ENCODE results near the gene TSHZ2. TPM values are rescaled to one million over a fixed set of nuclear protein-coding genes. Genes with fewer than 3 reads are reported as not detected.
"Not testable (repeated sequence)": the region's sequence is repeated elsewhere in the genome, so short reads cannot be mapped to it uniquely, and the experiment has no call there.

Gene TSHZ2
- total RNA-seq, 2 donors from 2014 or later, result 29.1 to 30.7 TPM

DNA sequence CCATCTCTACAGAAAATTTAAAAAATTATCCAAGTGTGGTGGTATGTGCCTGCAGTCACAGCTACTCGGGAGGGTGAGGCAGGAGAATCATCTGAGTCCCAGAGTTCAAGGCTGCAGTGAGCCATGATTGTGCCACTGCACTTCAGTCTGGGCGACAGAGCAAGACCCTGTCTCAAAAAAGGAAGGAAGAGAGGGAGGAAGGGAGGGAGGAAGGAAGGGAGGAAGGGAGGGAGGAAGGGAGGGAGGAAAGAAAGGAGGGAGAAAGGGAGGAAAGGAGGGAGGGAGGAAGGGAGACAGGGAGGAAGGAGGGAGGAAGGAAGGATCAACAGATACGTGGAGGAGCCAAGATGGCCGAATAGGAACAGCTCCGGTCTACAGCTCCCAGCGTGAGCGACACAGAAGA, 531.4 kb downstream of the TSHZ2 start:
- H3K4me1 Mint-ChIP-seq, result no peaks in the 10 kb centered on the region
- no peak for DNase-seq
- no peaks in the 10 kb centered on the region for H3K36me3 Mint-ChIP-seq (ENCODE audit: low read depth)
- H3K4me3 Mint-ChIP-seq, result no peak overlapping the region
- no peaks in the 10 kb centered on the region for H3K27me3 Mint-ChIP-seq
- no peak for ATAC-seq
- no peaks in the 10 kb centered on the region for H3K9me3 ChIP-seq (ENCODE audit: control insufficient read depth, low read length, poor library complexity, severe bottlenecking)
- no peak overlapping the region for H3K27ac Mint-ChIP-seq

DNA sequence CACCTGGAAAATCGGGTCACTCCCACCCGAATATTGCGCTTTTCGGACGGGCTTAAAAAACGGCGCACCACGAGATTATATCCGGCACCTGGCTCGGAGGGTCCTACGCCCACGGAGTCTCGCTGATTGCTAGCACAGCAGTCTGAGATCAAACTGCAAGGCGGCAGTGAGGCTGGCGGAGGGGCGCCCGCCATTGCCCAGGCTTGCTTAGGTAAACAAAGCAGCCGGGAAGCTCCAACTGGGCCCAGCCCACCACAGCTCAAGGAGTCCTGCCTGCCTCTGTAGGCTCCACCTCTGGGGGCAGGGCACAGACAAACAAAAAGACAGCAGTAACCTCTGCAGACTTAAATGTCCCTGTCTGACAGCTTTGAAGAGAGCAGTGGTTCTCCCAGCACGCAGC, 531.9 kb downstream of the TSHZ2 start:
- not testable (repeated sequence) for H3K36me3 Mint-ChIP-seq (ENCODE audit: low read depth); ATAC-seq; DNase-seq; H3K9me3 ChIP-seq (ENCODE audit: control insufficient read depth, low read length, poor library complexity, severe bottlenecking); H3K27me3 Mint-ChIP-seq; H3K4me3 Mint-ChIP-seq; H3K4me1 Mint-ChIP-seq; H3K27ac Mint-ChIP-seq

DNA sequence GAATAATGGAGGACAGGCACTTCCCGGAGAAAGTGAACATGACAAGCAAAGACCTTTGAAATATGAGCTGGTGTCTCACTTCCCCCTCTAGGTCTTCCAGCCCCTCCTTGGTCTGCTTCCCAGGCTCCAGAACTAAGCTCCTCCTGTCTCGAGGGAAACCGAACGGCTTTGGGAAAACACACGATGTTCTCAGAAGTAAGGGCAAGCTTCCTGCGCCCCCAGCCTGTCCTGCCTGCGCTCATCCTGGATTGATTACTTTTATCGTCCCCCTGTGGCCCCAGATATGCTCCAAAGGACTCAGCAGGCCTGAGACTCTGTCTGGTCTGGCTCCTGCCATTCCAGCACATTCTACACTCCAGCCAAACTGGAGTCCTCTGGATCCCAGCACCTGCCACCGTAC, 538.1 kb downstream of the TSHZ2 start:
- no peak overlapping the region for H3K27ac Mint-ChIP-seq
- DNase-seq, result no peak
- no peaks in the 10 kb centered on the region for H3K4me1 Mint-ChIP-seq
- no peaks in the 10 kb centered on the region for H3K27me3 Mint-ChIP-seq
- no peak overlapping the region for H3K4me3 Mint-ChIP-seq
- H3K36me3 Mint-ChIP-seq (ENCODE audit: low read depth), result no peaks in the 10 kb centered on the region
- H3K9me3 ChIP-seq (ENCODE audit: control insufficient read depth, low read length, poor library complexity, severe bottlenecking), result no peaks in the 10 kb centered on the region
- ATAC-seq, result no peak

- no peak for DNase-seq
- no peak for ATAC-seq
- H3K4me1 Mint-ChIP-seq, result no peaks in the 10 kb centered on the region
- no peaks in the 10 kb centered on the region for H3K9me3 ChIP-seq (ENCODE audit: control insufficient read depth, low read length, poor library complexity, severe bottlenecking)
- no peaks in the 10 kb centered on the region for H3K36me3 Mint-ChIP-seq (ENCODE audit: low read depth)
- no peak overlapping the region for H3K27ac Mint-ChIP-seq
- no peaks in the 10 kb centered on the region for H3K27me3 Mint-ChIP-seq
- no peak overlapping the region for H3K4me3 Mint-ChIP-seq
Measured at GRCh38 chr20:53510704-53511103, 538.5 kb downstream of the TSHZ2 start.

GRCh38 chr20:53512076-53512475, 539.9 kb downstream of the TSHZ2 start:
- Mint-ChIP-seq H3K36me3 (ENCODE audit: low read depth) (no peaks in the 10 kb centered on the region), H3K4me3 (no peak overlapping the region), H3K27ac (peak overlapping the region; percentile 19), H3K27me3 (no peaks in the 10 kb centered on the region), H3K4me1 (no peaks in the 10 kb centered on the region)
- no peak for DNase-seq
- no peaks in the 10 kb centered on the region for H3K9me3 ChIP-seq (ENCODE audit: control insufficient read depth, low read length, poor library complexity, severe bottlenecking)
- no peak for ATAC-seq

- Mint-ChIP-seq H3K4me3 (no peak overlapping the region), H3K4me1 (no peaks in the 10 kb centered on the region), H3K27ac (no peak overlapping the region), H3K36me3 (ENCODE audit: low read depth) (no peaks in the 10 kb centered on the region), H3K27me3 (no peaks in the 10 kb centered on the region)
- ATAC-seq (no peak), DNase-seq (no peak)
- H3K9me3 ChIP-seq (ENCODE audit: control insufficient read depth, low read length, poor library complexity, severe bottlenecking), result no peaks in the 10 kb centered on the region
Measured at GRCh38 chr20:53513168-53513488, 541.0 kb downstream of the TSHZ2 start.

GRCh38 chr20:53513489-53514298, 541.5 kb downstream of the TSHZ2 start:
- no peaks in the 10 kb centered on the region for H3K4me1 Mint-ChIP-seq
- no peak overlapping the region for H3K27ac Mint-ChIP-seq
- DNase-seq (no peak), ATAC-seq (no peak)
- H3K4me3 Mint-ChIP-seq, result no peak overlapping the region
- H3K36me3 Mint-ChIP-seq (ENCODE audit: low read depth), result no peaks in the 10 kb centered on the region
- no peaks in the 10 kb centered on the region for H3K27me3 Mint-ChIP-seq
- H3K9me3 ChIP-seq (ENCODE audit: control insufficient read depth, low read length, poor library complexity, severe bottlenecking), result no peaks in the 10 kb centered on the region

DNA sequence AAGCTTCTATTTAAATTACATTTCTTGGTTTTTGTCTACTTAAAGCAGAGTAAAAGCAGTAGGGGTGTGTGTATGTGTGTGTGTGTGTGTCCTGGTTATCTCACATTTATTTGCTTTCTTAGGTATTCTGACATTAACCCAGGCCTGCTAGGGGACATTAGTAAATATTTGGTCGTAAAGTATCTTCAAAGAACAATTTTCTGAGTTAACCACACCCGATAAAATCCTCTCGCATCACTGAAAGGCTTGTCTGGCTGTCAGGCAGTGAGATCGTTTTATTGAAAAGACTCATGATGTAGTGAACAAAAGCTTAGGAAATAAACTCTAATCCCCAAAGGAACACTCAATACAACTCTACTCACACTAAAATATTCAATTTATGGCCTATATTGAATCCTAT, 543.6 kb downstream of the TSHZ2 start:
- Mint-ChIP-seq H3K27me3 (no peaks in the 10 kb centered on the region), H3K36me3 (ENCODE audit: low read depth) (no peaks in the 10 kb centered on the region), H3K27ac (no peak overlapping the region), H3K4me3 (no peak overlapping the region), H3K4me1 (no peaks in the 10 kb centered on the region)
- no peak for ATAC-seq
- H3K9me3 ChIP-seq (ENCODE audit: control insufficient read depth, low read length, poor library complexity, severe bottlenecking), result no peaks in the 10 kb centered on the region
- no peak for DNase-seq

- no peak for DNase-seq
- no peaks in the 10 kb centered on the region for H3K9me3 ChIP-seq (ENCODE audit: control insufficient read depth, low read length, poor library complexity, severe bottlenecking)
- no peaks in the 10 kb centered on the region for H3K4me1 Mint-ChIP-seq
- H3K4me3 Mint-ChIP-seq, result no peak overlapping the region
- ATAC-seq, result no peak
- no peaks in the 10 kb centered on the region for H3K36me3 Mint-ChIP-seq (ENCODE audit: low read depth)
- no peak overlapping the region for H3K27ac Mint-ChIP-seq
- H3K27me3 Mint-ChIP-seq, result no peaks in the 10 kb centered on the region
Measured at GRCh38 chr20:53517146-53517545, 545.0 kb downstream of the TSHZ2 start.

GRCh38 chr20:53521421-53521820, 549.3 kb downstream of the TSHZ2 start:
- H3K36me3 Mint-ChIP-seq (ENCODE audit: low read depth); H3K4me3 Mint-ChIP-seq; H3K9me3 ChIP-seq (ENCODE audit: control insufficient read depth, low read length, poor library complexity, severe bottlenecking); H3K27me3 Mint-ChIP-seq; ATAC-seq; DNase-seq; H3K4me1 Mint-ChIP-seq; H3K27ac Mint-ChIP-seq: not testable (repeated sequence)

- peaks cover 4% of the 10 kb centered on the region for H3K36me3 Mint-ChIP-seq (ENCODE audit: low read depth)
- ATAC-seq, result no peak
- DNase-seq, result no peak
- H3K4me1 Mint-ChIP-seq, result no peaks in the 10 kb centered on the region
- no peak overlapping the region for H3K4me3 Mint-ChIP-seq
- no peaks in the 10 kb centered on the region for H3K27me3 Mint-ChIP-seq
- no peak overlapping the region for H3K27ac Mint-ChIP-seq
- no peaks in the 10 kb centered on the region for H3K9me3 ChIP-seq (ENCODE audit: control insufficient read depth, low read length, poor library complexity, severe bottlenecking)
Measured at GRCh38 chr20:53522026-53522425, 549.9 kb downstream of the TSHZ2 start.

GRCh38 chr20:53522696-53523095, 550.5 kb downstream of the TSHZ2 start:
- H3K4me3 Mint-ChIP-seq, result no peak overlapping the region
- no peaks in the 10 kb centered on the region for H3K27me3 Mint-ChIP-seq
- no peak for ATAC-seq
- DNase-seq, result no peak
- no peak overlapping the region for H3K27ac Mint-ChIP-seq
- H3K4me1 Mint-ChIP-seq, result no peaks in the 10 kb centered on the region
- peaks cover 4% of the 10 kb centered on the region for H3K36me3 Mint-ChIP-seq (ENCODE audit: low read depth)
- H3K9me3 ChIP-seq (ENCODE audit: control insufficient read depth, low read length, poor library complexity, severe bottlenecking), result no peaks in the 10 kb centered on the region

GRCh38 chr20:53523615-53524014, 551.5 kb downstream of the TSHZ2 start:
- H3K27me3 Mint-ChIP-seq; ATAC-seq; H3K4me1 Mint-ChIP-seq; DNase-seq; H3K27ac Mint-ChIP-seq; H3K9me3 ChIP-seq (ENCODE audit: control insufficient read depth, low read length, poor library complexity, severe bottlenecking); H3K4me3 Mint-ChIP-seq; H3K36me3 Mint-ChIP-seq (ENCODE audit: low read depth): not testable (repeated sequence)

GRCh38 chr20:53524589-53525312, 552.6 kb downstream of the TSHZ2 start:
- Mint-ChIP-seq H3K27ac (no peak overlapping the region), H3K27me3 (no peaks in the 10 kb centered on the region), H3K36me3 (ENCODE audit: low read depth) (peaks cover 4% of the 10 kb centered on the region), H3K4me3 (no peak overlapping the region), H3K4me1 (peaks cover 3% of the 10 kb centered on the region)
- ATAC-seq, result no peak
- DNase-seq, result no peak
- no peaks in the 10 kb centered on the region for H3K9me3 ChIP-seq (ENCODE audit: control insufficient read depth, low read length, poor library complexity, severe bottlenecking)

All from T-helper 17 cell (primary cell).